Measurements from ENCODE around the gene SH3YL1. TPM values are rescaled to one million over a fixed set of nuclear protein-coding genes. Genes with fewer than 3 reads are reported as not detected.
A peak's percentile ranks its signal among the peaks of the same experiment; 100 is the strongest.

Gene SH3YL1
- total RNA-seq, 1 donor from 2014 or later: 71.0 TPM

DNA sequence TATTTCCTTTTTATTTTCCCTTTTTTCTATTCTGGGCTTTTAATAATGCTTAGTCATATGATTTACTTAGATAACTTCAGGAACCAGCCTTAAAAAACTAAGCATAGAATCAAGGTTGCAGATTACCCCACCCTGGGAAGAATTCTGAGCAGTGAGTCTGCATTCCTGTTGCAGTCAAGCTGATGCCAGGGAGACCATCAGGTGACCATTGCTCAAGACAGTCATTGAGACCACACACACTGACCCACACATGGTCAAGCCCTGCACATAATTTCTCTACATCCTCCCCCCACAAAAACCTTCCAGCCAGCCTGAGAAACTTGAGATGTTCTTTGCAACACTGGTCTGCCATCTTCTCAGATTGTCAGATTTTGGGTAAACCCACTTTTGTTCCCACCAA, 83.9 kb downstream of the SH3YL1 start:
- no peak for DNase-seq

DNA sequence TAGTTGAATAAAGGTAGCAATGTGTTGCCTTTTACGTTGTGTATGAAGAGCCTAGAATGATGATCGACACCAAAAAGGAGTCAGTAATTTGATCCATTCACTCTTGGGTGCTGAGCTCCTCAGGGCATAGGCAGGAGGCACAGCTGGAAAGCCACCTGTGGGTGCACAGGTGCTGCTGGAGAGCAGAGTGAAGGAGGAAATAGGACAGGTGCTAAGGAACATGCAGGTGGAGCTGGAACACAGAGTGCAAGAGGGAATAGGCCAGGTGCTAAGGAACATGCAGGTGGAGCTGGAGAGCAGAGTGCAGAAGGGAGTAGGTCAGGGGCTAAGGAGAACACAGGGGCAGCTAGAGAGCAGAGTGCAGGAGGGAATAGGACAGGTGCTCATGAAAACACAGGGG, 86.1 kb downstream of the SH3YL1 start:
- no peak for DNase-seq

DNA sequence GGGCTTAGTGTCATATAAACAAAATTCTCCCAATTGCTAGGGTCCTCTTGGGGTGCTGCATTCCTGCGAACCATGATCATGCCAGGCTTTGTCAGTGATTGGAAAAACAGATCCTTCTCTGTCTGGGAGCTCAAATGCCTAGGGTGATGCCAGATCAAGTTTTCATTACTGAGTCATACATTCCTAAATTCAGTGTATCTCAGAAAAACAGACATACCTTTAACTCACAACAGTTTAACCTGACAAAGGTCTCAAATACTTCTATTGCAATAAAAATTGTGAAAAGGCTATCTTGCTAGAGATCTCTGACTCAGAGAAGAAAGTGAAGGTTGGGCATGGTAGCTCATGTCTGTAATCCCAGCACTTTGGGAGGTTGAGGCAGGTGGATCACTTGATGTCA, 86.9 kb downstream of the SH3YL1 start:
- no peak for DNase-seq

DNA sequence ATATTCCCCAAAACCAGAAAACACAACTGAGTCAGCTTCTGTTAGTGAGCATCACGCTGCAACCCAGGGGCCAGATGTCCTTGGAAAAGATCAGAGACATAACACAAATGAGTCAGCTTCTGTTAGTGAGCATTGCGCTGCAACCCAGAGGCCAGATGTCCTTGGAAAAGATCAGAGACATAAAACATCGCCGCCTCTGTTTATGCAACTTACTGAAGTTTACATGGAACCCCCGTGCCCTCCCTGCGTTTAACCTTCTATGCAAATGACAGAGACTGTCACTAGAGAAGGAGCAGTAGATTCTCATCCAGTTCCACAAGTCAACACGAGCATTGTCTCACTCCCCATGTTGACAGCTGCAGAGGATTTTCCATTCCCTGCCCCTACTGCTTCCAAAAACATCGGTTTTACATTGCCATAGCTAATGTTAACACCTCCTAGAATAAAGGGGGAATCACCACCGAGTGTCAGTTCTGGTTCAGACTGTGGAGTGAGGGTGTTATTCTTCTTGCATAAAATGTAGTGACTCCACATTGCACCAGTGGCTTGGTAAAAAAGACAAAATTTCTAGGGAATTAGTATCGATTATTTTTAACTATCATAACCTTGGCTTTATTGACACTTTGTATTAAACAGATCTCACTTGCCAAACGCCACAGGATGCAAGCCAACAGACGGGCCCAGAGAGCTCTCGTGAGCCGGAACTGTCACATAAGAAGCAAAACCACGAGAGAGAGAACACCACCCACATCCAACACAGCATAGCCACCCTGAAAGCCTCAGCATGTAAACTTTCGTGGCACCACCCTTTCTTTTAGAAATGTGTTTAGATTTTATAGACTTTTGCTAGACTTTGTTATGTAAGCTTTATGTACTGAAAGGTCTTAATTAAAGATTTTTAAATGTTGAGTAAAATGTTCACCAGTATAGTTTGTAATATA, 87.7 kb downstream of the SH3YL1 start:
- DNase-seq: peak; percentile 73

DNA sequence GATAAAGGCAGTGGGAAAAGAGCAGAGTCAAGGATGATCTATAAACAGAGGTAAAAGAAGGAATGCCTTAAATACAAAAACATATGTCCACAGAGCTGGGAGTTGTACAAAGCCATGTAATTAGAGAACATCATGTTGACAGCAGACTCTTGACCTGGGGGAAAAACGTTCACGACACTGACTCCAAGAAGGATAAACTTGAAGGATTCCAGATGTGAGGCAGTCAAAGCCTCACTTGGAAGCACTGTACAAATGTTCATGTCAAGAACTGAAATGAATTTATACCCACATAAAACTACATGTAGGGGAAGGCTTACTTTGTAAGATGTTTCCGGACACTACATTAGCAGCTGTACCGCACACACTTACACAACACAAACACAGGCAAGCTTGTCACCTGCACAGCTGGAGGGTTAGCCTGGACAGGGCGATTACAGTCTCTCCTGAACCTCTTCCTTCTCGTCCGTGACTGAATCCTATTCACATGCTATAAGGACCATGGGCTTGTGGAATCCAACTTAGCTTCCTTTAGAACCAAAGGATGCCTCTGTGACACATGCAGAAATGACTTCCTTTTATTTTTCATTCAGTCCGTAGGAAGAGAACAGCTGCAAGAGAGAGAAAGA, 88.6 kb downstream of the SH3YL1 start:
- DNase-seq: peak; percentile 58

DNA sequence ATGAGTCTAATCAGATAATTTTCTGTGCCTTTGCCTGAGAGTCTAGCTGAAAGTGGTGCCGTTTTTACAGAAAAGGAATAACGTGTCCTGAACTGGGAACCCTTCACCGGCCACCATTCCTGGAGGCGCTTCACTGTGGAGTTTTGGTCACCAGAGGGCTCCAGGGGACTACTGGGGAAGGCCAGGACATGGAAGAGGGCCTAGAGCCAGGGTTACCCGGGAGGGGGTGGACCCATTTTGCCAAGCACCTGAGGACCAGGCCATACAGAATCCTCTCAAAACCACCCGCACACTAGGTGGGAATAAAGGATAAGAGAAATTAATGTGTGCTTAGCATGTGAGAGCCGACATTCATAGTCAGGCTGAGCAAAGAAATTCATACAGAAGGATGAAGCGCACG, 91.7 kb downstream of the SH3YL1 start:
- peak; percentile 25 for DNase-seq

DNA sequence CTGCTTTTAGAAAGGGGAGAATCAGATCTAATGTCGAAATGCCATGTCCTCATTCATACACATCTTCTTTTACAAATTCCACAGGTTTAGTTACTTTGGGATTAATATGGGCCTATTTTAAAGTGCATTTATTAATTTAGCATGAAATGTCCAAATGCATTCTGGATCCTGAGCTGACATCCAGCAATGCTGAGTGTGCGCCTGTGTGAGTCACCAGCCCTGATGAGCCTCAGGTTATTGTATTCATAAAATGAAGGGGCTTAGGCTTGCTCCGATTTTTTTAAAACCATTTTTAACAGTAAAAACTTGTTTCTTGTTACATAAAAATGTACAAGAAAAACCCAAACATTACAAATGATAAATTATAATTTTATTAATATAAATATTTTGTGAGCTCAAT, 94.1 kb downstream of the SH3YL1 start:
- DNase-seq: no peak

Other genes starting within 250 kb of the SH3YL1 start
- 3.7 TPM for gene FAM110C, start 217.5 kb downstream of the SH3YL1 start, total RNA-seq
- 115 TPM for gene ACP1, start 915 bp upstream of the SH3YL1 start, total RNA-seq
- gene ALKAL2, start 24.1 kb upstream of the SH3YL1 start, total RNA-seq: 2.3 TPM

Data from tongue (tissue), 2 donors.